Transverse colon (tissue), 4 donors: Measurements from ENCODE around the gene SYT3. TPM values are rescaled to one million over a fixed set of nuclear protein-coding genes. Genes with fewer than 3 reads are reported as not detected.
"Not testable (repeated sequence)": the region's sequence is repeated elsewhere in the genome, so short reads cannot be mapped to it uniquely, and the experiment has no call there.

Experiments
- DNase-seq: peaks from one replicate; pipeline ENCODE4 v3.0.0-alpha.2; 2019
- H3K27ac ChIP-seq, 4 donors: fragments of 200-600 bp; sonication (generic); 2 replicates each; pipeline ENCODE4 v1.5.1; 2016 to 2018; ENCODE audit warnings: inconsistent platforms in 4 of 4
- H3K27me3 ChIP-seq: fragments of 200-600 bp; sonication (generic); 2 replicates; pipeline ENCODE4 v1.5.1; 2017; ENCODE audit warnings: inconsistent platforms
- H3K36me3 ChIP-seq, 4 donors: fragments of 200-600 bp; sonication (generic); 2 replicates each; pipeline ENCODE4 v1.5.1; 2017 to 2019; ENCODE audit warnings: inconsistent platforms in 4 of 4
- H3K4me1 ChIP-seq, 4 donors: fragments of 200-600 bp; sonication (generic); 2 replicates each; pipeline ENCODE4 v1.5.1; 2017 to 2020; ENCODE audit warnings: inconsistent platforms in 4 of 4
- H3K4me3 ChIP-seq, 4 donors: fragments of 200-600 bp; sonication (generic); 1 replicate in 1 of 4; 2 replicates in 3 of 4; pipeline versions ENCODE4 v1.5.1 to v1.6.1; 2017 to 2019; ENCODE audit warnings: inconsistent platforms in 4 of 4
- H3K9me3 ChIP-seq, 2 donors: fragments of 200-600 bp; sonication (generic); 2 replicates each; pipeline ENCODE4 v1.5.1; 2017 to 2019; ENCODE audit warnings: inconsistent platforms in 2 of 2
- EP300 ChIP-seq: sonication (generic); formaldehyde crosslinking; IDR thresholded peaks from one replicate; pipeline ENCODE4 v1.6.1; 2017; ENCODE audit warnings: antibody characterized with exemption, low read depth
- POLR2A ChIP-seq: fragments of 450-650 bp; IDR thresholded peaks from one replicate; pipeline ENCODE4 v1.6.1; 2016; ENCODE audit warnings: antibody characterized with exemption, mild to moderate bottlenecking, moderate library complexity
- POLR2AphosphoS5 ChIP-seq, 3 donors: sonication (generic); formaldehyde crosslinking; IDR thresholded peaks; one replicate each; pipeline ENCODE4 v1.6.1; 2016; ENCODE audit warnings: antibody characterized with exemption in 3 of 3
- WGBS, 2 donors: methylation state at CpG; one replicate each; pipeline ENCODE4 v1.1.5; 2018; ENCODE audit warnings: low coverage in 1 of 2; 5-methylcytosine and 5-hydroxymethylcytosine counted together
- in situ Hi-C, 4 donors: fragments of 200-750 bp; cut with MboI; loops; one replicate each; pipeline versions ENCODE4 v1.15.0 to v1.15.1; 2017; ENCODE audit warnings: low sequenced_read_pairs in 3 of 4, low pct_ligation_motif_present in 1 of 4, low pct_unique_long_range_greater_than_20kb in 1 of 4
- intact Hi-C: fragments of 100-400 bp; cut with DNase I; formaldehyde crosslinking; loops from one replicate; pipeline ENCODE4 v1.15.1; 2023; ENCODE audit warnings: low total_unique reads
- total RNA-seq, 4 donors: library from RNA; depleted of rRNA; stranded (reverse); fragments of >200 nt; gene quantifications; one replicate each; pipeline ENCODE4 v1.1.0, GENCODE V29; 2016
- TF ChIP-seq, protein P1 (sequence below), 5 experiments: fragments of 200-600 bp in 3 of 5; fragments of 450-650 bp in 2 of 5; sonication (generic) in 3 of 5; IDR thresholded peaks; 1 replicate in 2 of 5; 2 replicates in 3 of 5; pipeline ENCODE4 v1.5.1; 2016 to 2017; ENCODE audit warnings: antibody characterized with exemption in 5 of 5, inconsistent platforms in 3 of 5, mild to moderate bottlenecking in 2 of 5, moderate library complexity in 1 of 5

Gene SYT3
- total RNA-seq, 4 donors from 2014 or later, result 0.64 TPM; not detected in 3

DNA sequence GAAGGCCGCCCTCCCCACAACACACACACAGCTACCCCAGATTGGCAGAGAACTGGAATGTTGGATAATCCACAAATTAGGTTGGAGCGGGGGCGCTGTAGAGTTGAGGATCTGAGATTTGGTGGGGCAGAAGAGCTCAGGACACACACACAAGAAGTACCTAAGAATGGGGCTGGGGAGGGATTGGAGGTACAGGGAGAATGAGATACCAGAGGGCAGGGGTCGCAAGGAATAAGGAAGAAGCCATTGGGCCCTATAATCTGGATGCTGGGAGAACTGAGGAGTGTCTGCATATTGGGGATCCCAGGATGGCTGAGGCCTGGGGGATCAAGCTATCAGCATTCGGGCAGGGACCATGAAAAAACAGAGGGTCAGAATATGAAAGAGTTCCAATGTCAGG, 11.5 kb downstream of the SYT3 start:
- no peaks in the 10 kb centered on the region for H3K4me1 ChIP-seq
- 85 to 94% methylated on average over 4 to 5 of the region's 5 CpGs for WGBS, 2 donors
- no peak for DNase-seq
- in situ Hi-C loops, result loop anchor here in 1 of 4 donors (25.0 kb wide), 1 partner anchor 541 kb away; no protein-coding TSS in a partner anchor
- H3K27ac ChIP-seq, result no peak overlapping the region
- TF ChIP-seq EP300 (no peak), POLR2A (no peak), POLR2AphosphoS5 (IDR thresholded peaks at IDR 0.05) (no peak)
- TF ChIP-seq, protein P1, sequence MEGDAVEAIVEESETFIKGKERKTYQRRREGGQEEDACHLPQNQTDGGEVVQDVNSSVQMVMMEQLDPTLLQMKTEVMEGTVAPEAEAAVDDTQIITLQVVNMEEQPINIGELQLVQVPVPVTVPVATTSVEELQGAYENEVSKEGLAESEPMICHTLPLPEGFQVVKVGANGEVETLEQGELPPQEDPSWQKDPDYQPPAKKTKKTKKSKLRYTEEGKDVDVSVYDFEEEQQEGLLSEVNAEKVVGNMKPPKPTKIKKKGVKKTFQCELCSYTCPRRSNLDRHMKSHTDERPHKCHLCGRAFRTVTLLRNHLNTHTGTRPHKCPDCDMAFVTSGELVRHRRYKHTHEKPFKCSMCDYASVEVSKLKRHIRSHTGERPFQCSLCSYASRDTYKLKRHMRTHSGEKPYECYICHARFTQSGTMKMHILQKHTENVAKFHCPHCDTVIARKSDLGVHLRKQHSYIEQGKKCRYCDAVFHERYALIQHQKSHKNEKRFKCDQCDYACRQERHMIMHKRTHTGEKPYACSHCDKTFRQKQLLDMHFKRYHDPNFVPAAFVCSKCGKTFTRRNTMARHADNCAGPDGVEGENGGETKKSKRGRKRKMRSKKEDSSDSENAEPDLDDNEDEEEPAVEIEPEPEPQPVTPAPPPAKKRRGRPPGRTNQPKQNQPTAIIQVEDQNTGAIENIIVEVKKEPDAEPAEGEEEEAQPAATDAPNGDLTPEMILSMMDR (IDR thresholded peaks at IDR 0.05), result no peak
- no peaks in the 10 kb centered on the region for H3K36me3 ChIP-seq
- no peak overlapping the region for H3K4me3 ChIP-seq
- intact Hi-C loops, result no loop called here
- H3K9me3 ChIP-seq, result peaks cover 0 to under 1% of the 10 kb centered on the region in 2 donors
- H3K27me3 ChIP-seq, result peaks cover 4% of the 10 kb centered on the region

DNA sequence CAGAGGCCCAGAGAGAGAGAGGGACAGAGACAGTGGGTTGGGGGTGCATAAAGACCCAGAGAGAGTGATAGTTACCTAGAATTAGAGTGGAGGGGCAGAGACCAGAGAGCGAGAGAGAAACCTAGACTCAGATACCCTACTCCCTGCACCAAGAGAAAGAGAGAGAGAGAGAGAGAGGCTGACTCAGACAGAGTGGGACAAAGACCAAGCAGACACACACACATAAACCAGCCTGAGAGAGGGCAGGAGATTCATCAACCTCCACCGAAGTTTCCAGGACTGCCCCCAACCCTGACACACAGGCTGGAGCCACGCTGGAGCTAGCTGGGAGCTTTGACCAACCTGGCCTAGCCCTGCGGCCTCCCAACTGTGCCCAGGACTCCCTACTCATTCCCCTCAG, 12.9 kb downstream of the SYT3 start:
- no peak for DNase-seq
- H3K27ac ChIP-seq, result no peak overlapping the region
- no peak overlapping the region for H3K4me3 ChIP-seq
- TF ChIP-seq, protein P1 (IDR thresholded peaks at IDR 0.05), result no peak
- no peak for TF ChIP-seq POLR2A
- TF ChIP-seq POLR2AphosphoS5 (IDR thresholded peaks at IDR 0.05), result no peak
- no peak for TF ChIP-seq EP300
- in situ Hi-C loops, result loop anchor here in 1 of 4 donors (25.0 kb wide), 1 partner anchor 539 kb away; no protein-coding TSS in a partner anchor
- intact Hi-C loops, result no loop called here
- H3K36me3 ChIP-seq, result no peaks in the 10 kb centered on the region
- peaks cover 4% of the 10 kb centered on the region for H3K27me3 ChIP-seq
- no peaks in the 10 kb centered on the region for H3K9me3 ChIP-seq
- no peaks in the 10 kb centered on the region for H3K4me1 ChIP-seq
- WGBS, 2 donors, result 70 to 83% methylated on average over 1 to 4 of the region's 4 CpGs

DNA sequence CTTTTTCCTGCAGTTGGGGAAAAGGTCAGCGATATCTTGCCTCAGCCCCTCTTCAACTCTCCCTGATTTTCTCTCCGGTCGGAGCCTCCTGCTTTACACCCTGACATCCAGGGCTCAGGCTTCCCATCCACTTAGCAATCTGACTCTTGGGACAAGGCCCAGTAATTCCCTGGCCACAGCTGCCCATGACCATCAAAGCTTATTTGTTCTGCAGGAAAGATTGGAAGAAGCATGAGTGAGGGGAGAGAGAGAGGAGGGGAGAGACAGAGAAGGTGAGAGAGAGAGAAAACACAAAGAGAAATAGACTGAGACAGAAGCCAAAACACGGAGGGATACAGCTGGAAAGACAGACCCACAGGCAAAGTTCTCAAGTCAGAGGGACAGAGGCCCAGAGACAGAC, 13.7 kb downstream of the SYT3 start:
- WGBS, 2 donors, result 33 to 61% methylated on average over 1 to 4 of the region's 4 CpGs
- in situ Hi-C loops (loop anchor here in 1 of 4 donors (25.0 kb wide), 1 partner anchor 539 kb away; no protein-coding TSS in a partner anchor), intact Hi-C loops (no loop called here)
- Histone ChIP-seq H3K4me3 (no peak overlapping the region), H3K4me1 (no peaks in the 10 kb centered on the region), H3K9me3 (no peaks in the 10 kb centered on the region), H3K27ac (no peak overlapping the region), H3K27me3 (peaks cover 4% of the 10 kb centered on the region), H3K36me3 (no peaks in the 10 kb centered on the region)
- TF ChIP-seq POLR2AphosphoS5 (IDR thresholded peaks at IDR 0.05), result no peak
- no peak for TF ChIP-seq EP300
- TF ChIP-seq POLR2A, result no peak
- TF ChIP-seq, protein P1 (IDR thresholded peaks at IDR 0.05), result no peak
- DNase-seq, result no peak

GRCh38 chr19:50624949-50625600, 14.6 kb downstream of the SYT3 start:
- H3K36me3 ChIP-seq, result no peaks in the 10 kb centered on the region
- no peak for DNase-seq
- in situ Hi-C loops, result loop anchor here in 1 of 4 donors (25.0 kb wide), 1 partner anchor 538 kb away; no protein-coding TSS in a partner anchor
- H3K27ac ChIP-seq, result no peak overlapping the region
- H3K27me3 ChIP-seq, result peaks cover 4% of the 10 kb centered on the region
- no peaks in the 10 kb centered on the region for H3K4me1 ChIP-seq
- 96% methylated on average over 42 of the region's 44 CpGs; no CpG with 5 or more reads in 1 of the 2 donors for WGBS, 2 donors
- intact Hi-C loops, result no loop called here
- no peak for TF ChIP-seq POLR2AphosphoS5 (IDR thresholded peaks at IDR 0.05)
- TF ChIP-seq EP300, result no peak
- no peak for TF ChIP-seq POLR2A
- TF ChIP-seq, protein P1 (IDR thresholded peaks at IDR 0.05), result no peak
- H3K9me3 ChIP-seq, result no peaks in the 10 kb centered on the region
- H3K4me3 ChIP-seq, result no peak overlapping the region

GRCh38 chr19:50620394-50620906, 19.2 kb downstream of the SYT3 start:
- WGBS, 2 donors, result 82% methylated on average over 5 of the region's 5 CpGs; no CpG with 5 or more reads in 1 of the 2 donors
- H3K4me3 ChIP-seq, H3K36me3 ChIP-seq, intact Hi-C loops, DNase-seq, H3K9me3 ChIP-seq, H3K27me3 ChIP-seq, in situ Hi-C loops, H3K27ac ChIP-seq, H3K4me1 ChIP-seq: not testable (repeated sequence)

- H3K4me3 ChIP-seq, in situ Hi-C loops, intact Hi-C loops, H3K4me1 ChIP-seq, H3K36me3 ChIP-seq, H3K9me3 ChIP-seq, H3K27me3 ChIP-seq, H3K27ac ChIP-seq, DNase-seq: not testable (repeated sequence)
- 71 to 78% methylated on average over 1 to 5 of the region's 5 CpGs for WGBS, 2 donors
These were observed 20.5 kb downstream of the SYT3 start for GRCh38 chr19:50619184-50619583.
